NCI-H526 treated with DMSO at 0.1 percent for 48 hours (cell line): ENCODE results near the gene RBFOX1.

Experiments
- DNase-seq: peaks from one replicate; lab custom pipeline; 2025; lab: John Stamatoyannopoulos, UW

Gene RBFOX1

DNA sequence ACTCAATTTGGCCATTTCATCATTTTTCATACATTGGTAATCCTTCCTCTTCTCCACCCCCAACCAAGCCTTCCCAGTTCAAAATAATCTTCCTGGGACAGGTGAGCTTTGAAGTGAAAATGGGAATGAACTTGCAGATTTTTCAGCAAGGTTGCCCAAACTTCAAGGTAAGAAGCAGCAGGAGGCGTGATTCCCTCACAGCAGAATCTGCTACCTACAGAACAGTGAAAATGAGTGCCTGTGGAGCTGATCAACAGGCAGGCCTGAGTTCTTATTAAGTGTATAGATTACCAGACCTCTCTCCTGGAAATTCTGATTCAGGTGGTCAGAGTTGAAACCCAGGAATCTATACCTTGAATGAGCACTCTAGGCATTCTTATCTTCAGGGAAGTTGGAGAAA lies 356.6 kb downstream of the RBFOX1 start:
- no peak for DNase-seq

DNA sequence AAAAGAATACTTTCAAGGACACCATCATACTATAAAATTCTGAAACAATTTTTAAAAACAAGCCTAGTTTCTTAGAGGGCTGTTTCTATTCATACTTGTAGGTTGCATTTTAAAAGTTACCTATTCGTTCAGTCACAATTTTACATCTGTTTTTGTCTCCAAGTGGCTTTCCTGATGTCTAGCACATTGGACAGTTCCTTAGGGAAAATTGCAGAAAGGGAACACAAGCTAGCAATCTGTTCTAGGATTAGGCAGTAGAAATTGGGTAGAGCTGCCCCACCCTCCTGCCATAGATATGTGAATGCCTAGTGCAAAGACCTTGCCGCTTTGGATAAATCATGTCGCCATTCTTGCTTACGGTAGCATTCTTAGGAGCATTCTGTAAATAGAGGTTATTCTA lies 358.9 kb downstream of the RBFOX1 start:
- no peak for DNase-seq

DNA sequence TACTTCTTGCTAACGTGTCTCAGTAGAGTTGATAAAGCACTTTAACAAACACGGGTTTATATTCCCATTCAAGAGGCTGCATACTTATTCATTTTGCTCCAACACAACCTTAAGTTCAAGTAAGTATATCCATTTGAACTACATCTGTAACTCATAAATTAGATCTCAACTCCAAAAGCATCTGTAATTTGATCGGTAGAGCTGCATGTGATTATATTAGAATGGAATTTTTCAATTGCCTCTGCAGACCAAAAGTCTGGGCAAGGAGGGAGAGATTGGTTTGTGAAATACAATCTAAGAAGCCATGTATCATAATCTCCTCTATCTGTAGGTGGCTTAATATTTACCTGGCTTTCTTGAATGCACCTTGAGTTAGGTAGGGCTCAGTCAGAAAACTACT lies 371.0 kb downstream of the RBFOX1 start:
- DNase-seq: no peak

DNA sequence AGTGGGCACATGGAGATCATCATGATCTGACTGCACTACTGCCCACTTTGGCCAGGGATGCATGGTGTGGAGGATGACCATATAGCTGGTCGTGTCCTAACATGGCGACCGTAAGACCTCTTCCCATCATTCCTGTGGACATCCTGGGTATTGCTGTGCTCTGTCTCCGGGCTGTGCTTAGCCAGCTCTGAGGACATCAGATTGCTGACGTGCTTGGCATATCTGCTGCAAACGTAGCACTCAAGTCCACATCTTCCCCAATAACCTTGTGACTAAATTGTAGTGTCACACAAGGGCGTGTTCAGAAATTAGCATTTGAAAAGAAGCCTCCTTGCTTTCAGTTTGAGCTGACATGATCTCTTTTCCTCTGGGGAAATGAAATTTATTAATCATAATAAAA lies 373.2 kb downstream of the RBFOX1 start:
- DNase-seq: no peak

DNA sequence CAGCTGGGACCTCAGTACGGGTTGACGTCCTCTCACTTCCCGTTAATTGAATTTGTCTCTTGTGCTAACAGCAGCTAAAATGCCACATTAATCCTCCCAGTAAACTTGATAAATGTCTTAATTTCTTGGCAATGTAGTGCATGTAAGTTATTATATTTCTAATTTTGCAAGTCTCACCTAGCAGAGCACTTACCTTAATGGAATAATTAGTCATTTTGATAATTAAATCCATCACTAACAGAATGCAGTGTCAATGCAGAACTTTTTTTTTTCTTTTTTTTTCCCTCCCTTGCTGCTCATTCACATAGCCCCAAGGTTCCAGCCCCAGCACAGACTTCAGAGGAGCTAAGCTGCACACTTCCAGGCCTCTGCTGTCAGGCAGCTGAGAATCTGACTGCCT lies 376.5 kb downstream of the RBFOX1 start:
- no peak for DNase-seq

DNA sequence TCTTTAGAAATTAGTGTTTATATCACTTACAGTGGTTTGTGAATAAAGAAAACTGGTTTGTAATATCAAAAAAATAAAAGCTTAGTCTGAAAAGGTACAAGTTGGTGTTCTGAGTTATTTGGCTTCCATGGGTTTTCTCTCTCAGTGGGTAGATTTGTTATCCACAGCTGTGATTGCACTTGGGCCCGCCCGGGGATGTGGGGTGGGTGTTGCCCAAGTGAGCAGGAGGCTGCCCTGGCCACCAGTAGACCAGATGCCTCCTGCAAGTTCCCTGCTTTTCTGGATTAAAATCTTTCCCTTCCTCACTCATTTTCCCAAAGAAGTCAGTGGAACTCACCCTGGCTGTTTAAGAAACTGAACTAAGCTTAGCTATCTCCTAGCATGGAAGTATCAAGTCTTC lies 380.6 kb downstream of the RBFOX1 start:
- no peak for DNase-seq

DNA sequence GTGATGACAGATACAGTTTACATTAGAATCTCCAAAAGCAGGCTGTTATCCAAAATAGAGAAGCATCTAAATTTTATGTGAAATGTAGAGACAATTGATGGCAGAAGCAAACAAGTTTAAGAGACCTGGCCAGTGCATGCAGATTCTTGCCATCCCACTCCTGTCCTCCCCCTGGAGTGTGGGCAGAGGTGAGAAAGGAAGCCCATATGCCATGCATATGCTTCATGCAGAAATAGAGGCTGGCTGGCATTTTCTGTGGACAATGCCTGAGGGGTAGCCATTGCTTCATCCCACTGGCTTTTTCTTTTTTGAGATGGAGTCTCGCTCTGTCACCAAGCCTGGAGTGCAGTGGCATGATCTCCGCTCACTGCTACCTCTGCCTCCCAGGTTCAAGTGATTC lies 382.1 kb downstream of the RBFOX1 start:
- DNase-seq: no peak

DNA sequence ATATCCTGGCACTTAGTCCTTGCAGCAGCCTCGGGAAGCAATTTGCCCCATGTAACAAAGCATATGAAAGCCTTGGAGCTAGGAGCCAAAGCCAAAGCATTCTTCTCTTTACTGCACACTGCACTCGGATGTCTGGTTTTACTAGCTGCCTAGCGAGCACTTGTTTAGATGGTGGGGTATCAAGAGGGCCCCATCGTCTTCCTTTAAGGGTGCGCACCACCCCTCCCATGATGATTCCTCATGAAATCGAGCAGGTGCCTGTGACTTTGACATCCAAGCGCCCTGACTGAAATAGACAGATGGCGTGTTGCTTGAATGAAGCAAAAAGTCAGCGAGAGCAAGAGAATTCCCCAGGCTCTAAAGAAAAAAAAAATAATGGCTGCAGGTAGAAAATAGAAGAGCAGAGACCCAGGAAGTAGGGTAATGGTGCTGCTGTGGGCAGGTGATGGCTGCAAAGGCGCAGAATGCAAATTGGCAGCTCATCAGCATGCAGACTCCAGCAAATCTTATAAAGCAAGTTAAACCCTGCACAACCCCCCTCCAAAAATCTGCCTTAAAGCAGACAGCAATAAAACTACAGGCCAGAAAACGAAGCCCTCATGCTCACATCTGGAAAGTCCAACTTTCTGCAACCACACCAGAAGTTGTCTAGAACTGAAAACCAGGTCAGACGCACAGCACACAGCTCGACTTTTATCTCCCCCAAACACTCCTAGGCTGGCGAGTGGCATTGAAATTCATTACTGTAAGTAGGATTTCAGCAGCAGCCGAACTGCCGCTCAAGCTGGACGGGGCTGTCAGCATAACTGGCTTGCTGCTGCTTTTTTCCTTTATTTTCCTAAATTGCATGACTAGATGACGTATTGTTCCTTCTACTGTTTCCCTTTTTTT lies 384.3 kb downstream of the RBFOX1 start:
- DNase-seq: no peak

DNA sequence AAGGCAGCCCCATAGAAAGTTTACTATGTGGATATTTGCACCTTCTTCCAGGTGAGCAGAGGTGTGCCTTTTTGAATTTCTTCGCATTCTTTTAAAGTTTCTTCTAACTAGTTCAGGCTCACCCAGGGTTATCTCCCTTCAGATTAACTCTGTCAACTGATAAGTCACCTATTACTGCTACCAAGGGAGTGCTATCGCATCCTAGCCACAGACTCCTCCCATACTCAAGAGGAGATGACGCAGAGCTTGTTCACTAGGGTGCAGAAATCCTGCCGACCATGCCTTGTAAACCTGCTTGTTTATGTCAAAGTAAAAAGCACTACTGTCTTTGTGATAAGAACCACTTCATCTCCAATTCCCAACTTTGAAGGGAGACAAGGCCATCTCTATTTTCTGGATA lies 390.1 kb downstream of the RBFOX1 start:
- DNase-seq: no peak

DNA sequence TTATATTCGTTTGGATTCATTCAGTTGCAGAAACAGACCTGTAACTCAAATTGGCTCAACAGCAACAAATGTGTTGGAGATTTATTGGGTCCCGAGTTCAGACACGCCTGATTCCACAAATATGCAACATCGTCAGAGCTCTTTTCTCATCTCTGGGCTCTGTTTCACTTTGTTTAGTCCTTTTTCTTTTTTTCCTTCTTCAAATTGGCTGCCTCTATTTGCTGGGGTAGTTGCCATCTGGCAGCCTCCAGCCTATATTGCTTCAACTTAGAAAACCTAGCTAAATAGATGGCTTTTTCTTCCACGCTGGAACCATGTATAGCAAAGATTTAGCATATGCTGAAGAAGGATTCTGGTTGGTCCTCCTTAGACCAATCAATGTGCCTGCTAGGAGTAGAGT lies 398.5 kb downstream of the RBFOX1 start:
- no peak for DNase-seq

DNA sequence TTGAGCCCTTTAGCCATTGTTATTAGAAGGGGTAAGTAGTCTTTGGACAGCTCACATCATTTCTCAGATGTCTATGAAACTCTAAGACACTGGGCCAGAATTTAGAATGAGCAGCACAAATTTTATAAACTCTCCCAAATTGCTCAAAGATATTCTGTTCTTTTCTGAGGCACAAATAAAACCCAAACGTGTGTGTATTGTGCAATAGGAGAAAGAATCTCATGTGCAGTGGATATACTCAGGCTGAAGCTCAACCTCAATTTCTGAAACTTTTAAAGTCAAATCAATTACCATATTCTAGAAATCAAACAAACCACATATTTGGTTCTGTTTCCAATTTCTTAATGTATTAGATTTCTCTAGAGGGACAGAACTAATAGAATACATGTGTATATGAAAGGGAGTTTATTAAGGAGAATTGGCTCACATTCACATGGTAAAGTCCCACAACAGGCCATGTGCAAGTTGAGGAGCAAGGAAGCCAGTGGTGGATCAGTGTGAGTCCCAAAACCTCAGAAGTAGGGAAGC lies 403.6 kb downstream of the RBFOX1 start:
- no peak for DNase-seq

DNA sequence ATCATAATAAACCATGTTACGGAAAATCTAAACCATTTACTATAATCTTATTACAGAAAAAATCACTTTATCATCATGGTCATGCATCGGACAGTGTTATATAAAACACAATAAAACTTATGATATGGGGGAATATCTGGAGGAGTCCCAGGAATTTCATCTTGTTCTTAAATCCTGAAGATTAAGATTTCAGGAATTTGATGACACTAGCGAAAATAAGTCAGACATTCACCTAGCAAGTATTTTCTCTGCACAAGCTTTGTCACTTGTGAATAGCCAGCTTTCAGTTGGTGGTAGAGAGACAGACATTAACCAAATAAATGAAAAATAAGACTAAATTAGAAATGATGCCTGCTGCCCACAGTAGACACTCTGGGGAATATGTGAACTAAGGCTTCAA lies 410.0 kb downstream of the RBFOX1 start:
- DNase-seq: no peak

DNA sequence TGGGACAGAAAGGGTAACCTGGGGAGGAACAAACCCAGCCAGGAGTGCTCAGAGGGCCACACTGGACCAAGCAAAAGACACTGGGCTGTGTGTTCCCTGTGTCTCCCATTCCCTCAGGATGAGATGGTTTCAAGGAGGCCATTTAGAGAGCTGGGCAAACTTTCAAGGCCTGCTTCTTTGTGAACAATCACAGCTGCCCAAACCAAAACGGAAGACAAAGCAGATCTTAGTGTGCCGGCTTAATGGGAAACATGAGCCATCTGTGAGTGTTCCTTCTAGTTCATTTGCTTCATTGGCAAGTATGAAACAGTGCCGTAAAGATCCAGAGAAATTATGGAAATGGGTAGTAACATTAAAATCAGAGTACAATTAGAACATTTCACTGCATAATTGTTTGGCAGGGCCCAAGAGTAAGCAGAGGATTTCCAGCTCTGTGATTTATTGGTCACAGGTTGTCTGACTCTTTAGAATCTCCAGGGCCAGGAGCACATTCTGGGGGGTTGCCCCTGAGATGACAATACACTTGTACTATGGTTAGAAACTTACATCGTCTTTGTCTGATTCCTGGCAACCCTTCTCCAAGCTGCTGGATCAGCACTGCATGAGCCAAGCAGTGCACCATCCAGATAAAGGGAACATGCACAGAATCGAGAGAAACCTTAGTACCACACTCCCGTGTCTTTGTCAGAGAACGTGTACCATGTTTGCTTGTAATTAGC lies 412.1 kb downstream of the RBFOX1 start:
- no peak for DNase-seq

DNA sequence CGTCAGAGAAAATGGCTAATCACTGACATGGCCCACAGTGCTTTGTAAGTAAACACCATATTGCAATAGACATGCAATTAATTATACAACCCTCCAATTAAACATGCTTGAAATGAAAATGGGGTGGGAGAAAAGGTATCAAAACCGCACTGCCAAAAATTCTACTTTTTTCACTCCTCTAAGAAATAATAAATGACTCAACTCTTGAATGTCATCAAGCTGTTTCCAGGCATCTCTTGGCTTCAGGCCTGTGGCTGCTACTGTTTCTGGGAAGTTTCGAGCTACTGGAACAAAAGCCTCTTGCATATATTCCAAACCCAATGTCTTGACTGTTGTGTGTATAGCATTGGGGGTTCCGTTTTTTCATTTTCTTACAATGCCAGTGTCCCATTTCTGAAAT lies 412.6 kb downstream of the RBFOX1 start:
- DNase-seq: no peak

DNA sequence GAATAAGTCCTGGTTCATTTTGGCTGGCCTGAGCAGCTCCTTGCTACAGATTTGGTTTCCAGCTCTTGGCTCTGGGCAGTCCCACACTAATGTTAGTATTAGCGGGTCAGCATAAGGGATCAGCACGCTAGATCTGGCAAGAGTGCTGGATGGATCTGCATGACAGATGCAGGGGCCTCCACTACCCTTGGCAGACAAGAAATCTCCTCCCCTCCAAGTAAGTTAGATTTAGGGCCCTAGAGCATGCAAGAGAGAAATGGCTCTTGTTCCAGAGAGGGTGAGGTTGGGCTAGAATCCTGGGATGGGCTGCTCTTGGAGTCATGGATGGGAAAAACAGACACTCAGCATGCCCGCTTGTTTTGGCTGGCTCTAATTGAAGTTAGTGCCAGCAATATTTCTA lies 414.3 kb downstream of the RBFOX1 start:
- no peak for DNase-seq

DNA sequence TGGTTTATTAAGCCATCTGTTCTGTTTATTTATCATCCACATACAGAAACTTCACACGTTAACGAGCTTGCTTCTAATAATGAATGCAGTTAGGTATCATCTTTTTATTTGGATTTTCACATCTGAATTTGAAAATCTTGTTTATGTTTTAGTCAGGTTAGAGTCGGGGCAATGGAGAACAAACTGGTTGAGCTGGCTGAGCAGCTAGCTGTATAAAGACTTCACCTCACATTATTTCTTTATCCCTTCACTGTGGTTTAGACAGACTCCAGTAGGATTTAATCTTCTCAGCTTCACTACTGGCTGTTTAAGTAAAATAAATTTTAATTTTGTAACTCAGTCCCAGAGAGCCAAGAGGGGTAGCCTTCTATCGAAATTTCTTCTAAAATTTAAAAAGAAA lies 415.9 kb downstream of the RBFOX1 start:
- DNase-seq: no peak

DNA sequence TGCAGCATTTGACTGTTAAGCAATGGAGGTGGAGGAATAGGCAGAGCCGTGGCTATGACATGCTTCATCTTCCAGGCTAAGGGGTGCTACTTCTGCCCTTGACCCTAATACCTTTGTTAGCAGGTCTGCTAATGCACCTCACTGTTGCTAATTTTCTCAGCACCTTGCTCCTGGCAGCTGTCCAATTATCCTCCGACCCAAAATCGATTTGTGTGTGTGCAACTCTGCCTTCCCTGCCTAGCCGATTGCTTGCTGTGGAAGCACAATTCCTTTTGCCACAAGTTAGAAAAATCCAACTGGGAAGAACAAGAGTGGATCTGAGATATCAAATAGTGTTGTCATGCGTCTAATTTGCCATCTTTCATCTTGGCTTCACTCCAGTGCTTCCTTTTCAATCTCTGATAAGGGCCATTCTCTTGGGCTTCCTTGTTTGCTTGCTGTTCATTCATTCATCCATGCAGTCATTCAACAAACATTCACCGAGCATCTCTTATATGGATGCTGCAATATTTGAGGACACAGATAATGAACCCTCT lies 422.8 kb downstream of the RBFOX1 start:
- no peak for DNase-seq
